Left lobe of liver (tissue), 2 donors: ENCODE results near the gene KATNIP. TPM values are rescaled to one million over a fixed set of nuclear protein-coding genes. Genes with fewer than 3 reads are reported as not detected.

Source experiments
- ATAC-seq: fragments of 200-7000 bp; cut with Tn5 transposase; one replicate; pipeline ENCODE4 v1.9.1; 2020; ENCODE audit warnings: mild to moderate bottlenecking, moderate library complexity
- DNase-seq: peaks from one replicate; pipeline ENCODE4 v3.0.0-alpha.2; 2020; ENCODE audit warnings: low spot score
- total RNA-seq: library from RNA; stranded (reverse); gene quantifications from one replicate; pipeline ENCODE4 v1.2.1, GENCODE V29; 2021
- donor health status: DM: no; HTN: no; CAD: no; lungs with moderate emphysema.
- donor health status: DM: no; HTN: yes; CAD: no.

KATNIP gene
- total RNA-seq, 1 donor from 2014 or later: 7.1 TPM

- DNase-seq (no peak), ATAC-seq (no peak)
Observed at GRCh38 chr16:27579087-27579980, 29.4 kb downstream of the KATNIP start.

GRCh38 chr16:27582883-27583282 is 32.9 kb downstream of the KATNIP start:
- ATAC-seq (no peak), DNase-seq (no peak)

GRCh38 chr16:27583634-27584033 is 33.7 kb downstream of the KATNIP start:
- ATAC-seq: no peak
- DNase-seq: no peak

GRCh38 chr16:27585200-27585599 is 35.3 kb downstream of the KATNIP start:
- no peak for DNase-seq
- ATAC-seq: no peak

GRCh38 chr16:27586711-27587110 is 36.8 kb downstream of the KATNIP start:
- DNase-seq (no peak), ATAC-seq (no peak)

- DNase-seq (no peak), ATAC-seq (no peak)
Observed at GRCh38 chr16:27588057-27588456, 38.1 kb downstream of the KATNIP start.

GRCh38 chr16:27591837-27592236 is 41.9 kb downstream of the KATNIP start:
- ATAC-seq (no peak), DNase-seq (no peak)

- ATAC-seq: no peak
- no peak for DNase-seq
Observed at GRCh38 chr16:27595475-27595874, 45.5 kb downstream of the KATNIP start.

- ATAC-seq (no peak), DNase-seq (no peak)
Observed at GRCh38 chr16:27595993-27596392, 46.0 kb downstream of the KATNIP start.

GRCh38 chr16:27596411-27596810 is 46.5 kb downstream of the KATNIP start:
- no peak for ATAC-seq
- DNase-seq: no peak

GRCh38 chr16:27597361-27597760 is 47.4 kb downstream of the KATNIP start:
- DNase-seq: no peak

GRCh38 chr16:27598220-27598619 is 48.3 kb downstream of the KATNIP start:
- DNase-seq (no peak), ATAC-seq (no peak)

More at GRCh38 chr16:27597361-27597760, 47.4 kb downstream of the KATNIP start:
- ATAC-seq: no peak

- peak; percentile 15 for ATAC-seq
- DNase-seq: no peak
Observed at GRCh38 chr16:27598931-27599565, 49.1 kb downstream of the KATNIP start.

- ATAC-seq (no peak), DNase-seq (no peak)
Observed at GRCh38 chr16:27599606-27600005, 49.7 kb downstream of the KATNIP start.

Other genes with a start within 250 kb of the KATNIP start
- 51.4 TPM for gene IL4R, start 236.2 kb upstream of the KATNIP start, total RNA-seq
- gene IL21R, start 148.0 kb upstream of the KATNIP start, total RNA-seq: 0.33 TPM
- gene GTF3C1, start 231 bp upstream of the KATNIP start, total RNA-seq: 34.2 TPM